Ovary (tissue), 3 donors: ENCODE data around the gene MCF2L.
"Not testable (repeated sequence)": the region's sequence is repeated elsewhere in the genome, so short reads cannot be mapped to it uniquely, and the experiment has no call there.

Experiments used
- CTCF ChIP-seq, 3 donors: fragments of 450-650 bp in 2 of 3; fragments of 200-600 bp in 1 of 3; IDR thresholded peaks; one replicate each; pipeline versions ENCODE4 v1.5.1 to v1.8.0; 2016 to 2022; ENCODE audit warnings: antibody characterized with exemption in 3 of 3, mild to moderate bottlenecking in 1 of 3
- POLR2A ChIP-seq: fragments of 450-650 bp; IDR thresholded peaks from one replicate; pipeline ENCODE4 v1.6.1; 2017; ENCODE audit warnings: antibody characterized with exemption, mild to moderate bottlenecking, moderate library complexity
- donor health status: DM: no; HTN: no; CAD: no.

- not testable (repeated sequence) for TF ChIP-seq CTCF (IDR thresholded peaks at IDR 0.05); POLR2A
Measured at GRCh38 chr13:113108521-113108920, 139.5 kb downstream of the MCF2L start.
